HUDEP-2 (cell line): ENCODE results near the gene DTNBP1.

ENCODE experiments used
- DNase-seq, 76 experiments: peaks; one replicate each; lab custom pipeline; 2025; ENCODE audit not compliant: unreplicated experiment in 76 of 76; lab: John Stamatoyannopoulos, UW

DTNBP1 gene

DNA sequence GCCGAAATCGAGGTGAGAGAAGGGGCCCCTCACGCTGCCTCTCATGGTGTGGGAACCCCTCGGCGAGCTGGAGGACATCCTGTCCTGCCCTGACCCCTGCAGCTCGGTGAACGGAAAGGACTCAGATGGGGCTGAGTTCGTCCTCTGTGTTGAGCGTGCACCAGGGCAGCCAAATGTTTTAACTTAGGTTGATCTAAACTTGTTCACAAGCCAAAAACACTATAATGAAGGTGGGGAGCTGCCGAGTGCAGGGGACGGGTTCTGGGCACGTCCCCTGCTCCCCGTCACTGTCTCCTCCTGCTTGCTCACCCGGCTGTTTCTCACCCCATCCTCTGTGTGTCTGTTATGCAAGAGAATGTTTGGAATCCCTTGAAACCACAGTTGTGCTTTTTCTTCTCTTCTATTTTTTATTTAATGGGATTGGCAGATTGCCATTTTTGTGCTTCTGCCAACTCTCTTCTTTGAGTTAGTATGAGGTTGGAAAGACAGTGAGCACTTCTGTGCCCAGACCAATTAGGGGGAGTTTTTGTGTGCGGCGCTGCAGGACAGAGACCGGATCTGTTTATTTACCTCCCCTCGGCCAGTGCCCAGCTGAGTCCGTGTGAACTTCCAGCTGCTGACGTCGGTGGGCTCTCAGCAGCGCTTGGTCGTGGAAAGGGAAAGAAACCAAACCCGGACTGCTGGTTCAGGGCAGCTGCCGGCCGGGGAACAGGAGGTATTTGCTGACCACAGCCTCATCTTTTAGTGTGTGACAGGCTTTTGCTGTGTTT lies 158.1 kb downstream of the DTNBP1 start:
- DNase-seq, result no peak

GRCh38 chr6:15504040-15504495 lies 158.8 kb downstream of the DTNBP1 start:
- DNase-seq, result no peak

DNA sequence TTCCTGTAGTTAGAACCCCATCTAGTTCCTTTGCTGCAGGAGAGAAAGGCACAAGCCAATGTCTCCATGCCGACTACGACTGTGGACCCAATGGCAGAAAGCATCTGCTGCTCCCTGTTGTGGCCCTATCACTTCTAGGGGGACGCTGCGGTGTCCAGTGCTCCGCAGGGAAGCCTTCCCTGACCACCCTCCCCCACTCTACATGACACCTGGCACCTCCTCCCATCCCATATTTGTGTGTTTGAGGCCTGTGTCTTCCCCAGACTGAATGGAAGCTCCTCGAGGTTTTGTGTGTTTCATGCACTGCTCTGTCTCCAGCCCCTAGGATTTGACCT lies 159.5 kb downstream of the DTNBP1 start:
- no peak for DNase-seq

DNA sequence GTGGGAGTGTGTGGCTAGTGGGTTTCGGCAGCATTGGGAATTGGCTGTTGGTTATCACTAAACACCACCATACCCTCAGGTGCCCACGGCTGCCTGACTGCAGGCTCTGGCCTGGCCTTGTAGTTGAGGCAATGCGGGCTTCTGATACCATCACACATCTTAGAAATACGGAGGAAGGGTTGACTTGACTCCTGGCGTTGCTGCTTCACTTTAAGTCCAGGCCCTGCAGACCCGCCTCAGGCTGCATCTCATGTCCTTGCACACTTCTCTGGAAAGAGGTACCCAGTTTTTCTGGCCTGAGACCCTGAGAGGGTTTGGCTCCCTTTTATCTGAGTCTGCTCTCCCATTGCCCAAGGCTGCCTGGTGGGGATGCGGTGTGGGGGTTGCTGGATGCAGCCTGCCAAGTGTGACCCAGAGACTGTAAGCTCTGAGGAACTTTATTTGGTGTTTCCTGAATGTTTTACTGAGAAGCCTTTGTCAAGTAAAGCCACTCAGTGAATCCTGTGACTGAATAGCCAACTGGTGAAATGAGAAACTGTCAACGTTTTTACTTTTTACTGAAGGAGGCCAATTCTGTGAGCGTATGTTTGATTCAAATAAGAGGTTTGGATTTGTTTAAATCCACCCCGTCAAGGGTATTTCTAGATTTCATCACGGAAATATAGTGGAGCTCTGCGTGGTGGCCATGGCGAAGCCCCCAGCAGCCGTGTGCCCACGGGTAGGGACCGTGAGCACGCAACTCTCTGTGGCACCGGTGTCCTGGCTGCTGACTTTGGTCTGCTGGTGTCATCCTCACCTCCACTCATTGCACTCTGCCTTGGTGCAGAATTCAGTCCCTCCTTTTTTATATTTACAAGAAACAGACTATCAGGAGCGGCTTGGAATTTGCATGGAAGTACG lies 160.1 kb downstream of the DTNBP1 start:
- no peak for DNase-seq

DNA sequence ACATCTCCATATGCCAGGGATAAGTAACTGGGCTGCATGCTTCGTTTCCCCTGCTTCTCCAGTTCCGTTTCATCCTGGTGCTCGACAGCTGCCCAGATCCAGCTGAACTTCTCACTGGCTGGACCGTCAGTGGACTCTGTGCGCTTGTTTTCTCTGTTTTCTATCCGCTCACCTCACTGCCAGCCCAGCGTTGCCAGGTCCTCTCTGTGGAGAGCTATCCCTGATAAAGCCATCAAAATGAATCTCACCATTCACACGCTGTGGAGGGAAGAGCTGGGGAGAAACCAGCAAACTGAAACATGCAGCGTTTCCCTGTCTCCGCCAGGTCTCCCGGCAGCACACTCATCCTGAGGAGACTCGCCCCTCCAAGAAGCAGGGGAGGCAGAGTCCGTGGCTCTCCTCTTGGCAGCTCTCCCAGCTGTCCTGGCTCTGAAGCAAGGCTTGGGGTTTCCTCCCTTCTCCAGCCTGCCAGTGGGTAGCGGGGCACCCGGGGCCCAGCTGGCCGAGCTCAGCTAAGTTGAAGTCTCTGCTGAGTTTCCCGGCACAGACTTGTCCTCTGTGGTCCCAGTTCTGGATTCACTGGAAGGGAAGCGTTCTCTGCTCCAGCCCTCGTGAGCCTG lies 160.9 kb downstream of the DTNBP1 start:
- peak in 1 of 76 experiments; percentile 31 for DNase-seq

DNA sequence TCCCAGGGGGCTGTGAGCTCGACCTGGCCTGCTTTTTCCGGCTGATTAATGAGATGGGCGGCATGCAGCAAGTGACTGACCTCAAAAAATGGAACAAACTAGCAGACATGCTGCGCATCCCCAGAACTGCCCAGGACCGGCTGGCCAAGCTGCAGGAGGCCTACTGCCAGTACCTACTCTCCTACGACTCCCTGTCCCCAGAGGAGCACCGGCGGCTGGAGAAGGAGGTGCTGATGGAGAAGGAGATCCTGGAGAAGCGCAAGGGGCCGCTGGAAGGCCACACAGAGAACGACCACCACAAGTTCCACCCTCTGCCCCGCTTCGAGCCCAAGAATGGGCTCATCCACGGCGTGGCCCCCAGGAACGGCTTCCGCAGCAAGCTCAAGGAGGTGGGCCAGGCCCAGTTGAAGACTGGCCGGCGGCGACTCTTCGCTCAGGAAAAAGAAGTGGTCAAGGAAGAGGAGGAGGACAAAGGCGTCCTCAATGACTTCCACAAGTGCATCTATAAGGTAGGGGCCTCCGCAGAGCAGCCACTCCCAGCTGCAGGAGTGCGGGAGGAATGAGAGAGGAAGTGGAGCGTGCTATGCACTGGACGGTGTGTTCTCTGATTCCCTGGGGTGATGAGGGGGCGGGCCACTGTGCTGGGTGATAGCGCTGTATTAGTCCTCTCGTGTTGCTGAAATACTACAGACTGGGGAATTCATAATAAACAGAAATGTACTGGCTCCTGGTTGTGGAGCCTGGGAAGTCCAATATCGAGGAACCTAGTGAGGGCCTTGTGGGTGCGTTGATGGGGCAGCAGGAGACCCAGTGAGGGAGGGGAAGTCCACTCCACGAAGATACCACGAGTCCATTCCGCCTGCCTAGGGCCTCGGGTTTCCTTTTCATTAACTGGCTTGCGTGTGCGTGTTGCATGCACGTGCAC lies 161.7 kb downstream of the DTNBP1 start:
- DNase-seq, result no peak

DNA sequence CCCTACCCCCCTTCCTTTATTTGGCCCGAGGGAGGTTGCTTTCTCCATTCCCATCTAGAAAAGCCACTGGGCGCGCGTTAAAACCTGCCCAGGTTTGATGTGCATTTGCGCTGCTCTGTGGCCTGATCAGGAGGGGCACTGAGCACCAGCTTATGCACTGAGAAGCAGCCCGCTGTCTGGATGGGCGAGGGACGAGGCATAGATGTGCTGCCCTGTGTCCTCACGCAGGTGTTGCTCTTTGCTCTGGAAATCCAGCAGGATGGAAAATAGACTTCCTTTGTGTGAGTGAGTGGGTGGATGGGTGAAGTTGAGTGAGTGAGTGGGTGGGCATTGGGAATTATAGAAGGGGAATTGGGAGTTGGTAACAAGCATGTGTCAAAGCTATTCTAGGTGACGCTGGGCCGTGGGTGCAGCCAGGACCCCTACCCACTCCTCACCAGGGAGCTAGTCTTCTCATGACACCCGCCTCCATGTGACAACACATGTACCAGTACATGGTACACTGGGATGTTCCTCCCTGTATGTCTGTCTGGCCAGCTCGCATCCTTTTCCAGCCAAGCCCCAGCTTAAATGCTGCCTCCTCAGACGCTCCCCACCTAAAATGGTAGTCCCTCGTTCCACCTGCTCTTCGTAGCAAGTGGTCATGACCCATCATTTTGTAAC lies 162.6 kb downstream of the DTNBP1 start:
- DNase-seq, result no peak

- no peak for DNase-seq
Measured at GRCh38 chr6:15499591-15499990, 163.2 kb downstream of the DTNBP1 start.

GRCh38 chr6:15499125-15499524 lies 163.7 kb downstream of the DTNBP1 start:
- DNase-seq, result no peak

DNA sequence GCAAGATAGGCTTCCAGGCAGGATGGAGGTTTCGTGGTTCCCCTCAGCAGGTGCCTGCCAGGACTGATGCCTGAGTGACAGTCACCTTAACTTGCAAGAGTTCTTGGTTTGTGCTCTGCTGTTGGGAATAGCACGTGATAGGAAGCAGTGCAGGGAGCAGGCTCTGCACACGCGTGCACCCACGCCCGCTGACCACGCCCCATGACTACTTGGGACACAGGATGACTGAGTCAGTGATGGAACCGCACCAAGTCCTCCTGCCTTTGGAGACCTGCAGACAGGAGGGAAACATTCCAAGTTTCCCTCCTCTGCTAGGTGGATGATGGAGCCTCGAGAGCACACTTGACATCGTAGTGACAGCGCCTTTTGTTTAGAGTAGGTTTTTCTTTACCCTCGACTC lies 164.2 kb downstream of the DTNBP1 start:
- peak in 22 of 76 experiments; percentile 10 to 46 (median 30) for DNase-seq

GRCh38 chr6:15496345-15497131 lies 166.3 kb downstream of the DTNBP1 start:
- no peak for DNase-seq

- DNase-seq, result no peak
Measured at GRCh38 chr6:15495375-15495901, 167.4 kb downstream of the DTNBP1 start.

DNA sequence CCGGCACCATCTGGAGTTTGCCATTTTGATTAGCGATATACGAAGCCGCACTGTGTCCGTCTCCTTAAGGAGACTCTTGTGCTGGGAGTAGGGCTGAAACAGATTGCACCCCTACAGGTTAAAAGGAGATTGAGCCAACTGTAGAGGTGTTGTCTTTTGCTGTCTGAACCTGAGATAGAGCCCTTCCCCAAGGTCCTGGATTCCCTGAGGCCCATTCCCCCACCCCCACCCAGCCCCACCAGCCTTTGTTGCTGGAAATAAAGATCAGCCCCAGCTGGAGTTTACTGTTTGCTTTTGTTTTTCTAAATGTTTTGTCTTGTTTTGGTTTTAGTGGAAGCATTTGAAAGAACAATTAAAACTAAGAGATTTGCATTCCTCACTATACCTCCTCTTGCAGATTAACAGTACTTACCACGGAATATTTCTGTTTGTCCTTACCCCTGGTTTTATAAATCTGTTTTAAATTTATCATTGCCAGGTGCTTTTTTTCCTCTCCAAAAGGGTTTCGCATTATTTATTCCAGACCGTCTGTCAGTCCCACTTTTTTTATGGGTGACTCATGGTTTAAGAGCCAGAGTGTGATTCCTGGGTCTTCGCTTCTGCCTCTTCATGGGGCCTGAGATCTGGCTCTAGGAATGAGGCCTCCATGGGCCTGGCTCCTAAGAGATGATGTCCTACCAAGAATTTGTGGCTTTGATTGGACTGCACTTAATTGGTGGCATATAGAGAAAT lies 169.2 kb downstream of the DTNBP1 start:
- DNase-seq, result no peak

GRCh38 chr6:15491986-15492269 lies 170.9 kb downstream of the DTNBP1 start:
- DNase-seq, result no peak

DNA sequence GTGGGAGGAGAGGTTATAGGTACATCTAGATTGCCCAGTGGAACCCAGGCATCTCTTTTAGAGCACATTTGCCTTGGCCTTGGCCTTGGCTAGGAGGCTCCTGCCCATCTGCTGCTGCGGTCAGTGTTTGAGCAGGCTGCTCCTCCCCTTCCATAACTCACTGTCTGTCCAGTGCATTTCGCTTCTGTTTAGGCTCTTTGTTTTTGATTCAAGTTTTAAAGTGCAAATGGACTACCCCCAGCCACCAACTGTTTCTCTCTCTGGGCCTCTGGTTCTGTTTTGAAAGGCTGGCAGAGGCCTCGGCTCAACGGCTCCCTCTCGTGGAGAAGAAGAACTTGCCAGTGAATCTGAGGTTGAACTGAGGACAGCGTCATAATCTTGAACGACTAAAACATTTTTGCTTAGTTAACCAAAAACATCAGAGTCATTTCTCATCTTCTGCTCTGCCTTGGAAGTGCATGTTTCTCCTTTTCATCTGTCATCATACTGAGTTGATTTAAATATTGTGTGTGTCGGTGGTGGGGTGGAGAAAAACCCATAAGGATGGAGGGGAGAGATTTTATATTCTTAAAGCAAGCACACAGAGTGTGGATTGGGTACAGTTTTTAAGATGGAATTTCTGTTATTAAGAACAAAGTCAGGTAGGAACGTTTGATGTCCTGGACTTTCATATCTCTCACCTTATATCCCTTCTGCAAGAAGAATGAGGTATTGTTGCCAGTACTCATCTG lies 171.4 kb downstream of the DTNBP1 start:
- DNase-seq, result peak in 62 of 76 experiments; percentile 11 to 81 (median 54)

- no peak for DNase-seq
Measured at GRCh38 chr6:15490242-15491100, 172.4 kb downstream of the DTNBP1 start.
